D721Med (cell line): Measurements from ENCODE around the gene ARMH2.

Experiments used
- DNase-seq: peaks from one replicate; pipeline ENCODE4 v3.0.0; 2011; ENCODE audit warnings: low spot score; ENCODE audit not compliant: insufficient read length
- FAIRE-seq: peaks from 2 replicates; lab custom pipeline; 2011; peaks lifted over from hg19 to GRCh38; lab: Jason Lieb, UNC
- CTCF ChIP-seq: IDR thresholded peaks from 2 replicates; pipeline ENCODE4 v1.5.1; 2012; ENCODE audit warnings: mild to moderate bottlenecking, control low read depth; ENCODE audit not compliant: insufficient read depth; ENCODE audit errors: missing control alignments

The ARMH2 gene

GRCh38 chr6:24798740-24799540 lies at the start of gene ARMH2:
ARMH2 (minus strand) TSS chr6:24798917; CDS start chr6:24798857, 60 bp downstream.
- FAIRE-seq (no peak), DNase-seq (no peak)
- TF ChIP-seq CTCF = no peak

GRCh38 chr6:24848461-24848860 lies 49.7 kb upstream of the ARMH2 start:
- FAIRE-seq = no peak

GRCh38 chr6:24847402-24847801 lies 48.7 kb upstream of the ARMH2 start:
- DNase-seq (no peak), FAIRE-seq (no peak)
- no peak for TF ChIP-seq CTCF

More at GRCh38 chr6:24848461-24848860, 49.7 kb upstream of the ARMH2 start:
- no peak for DNase-seq
- TF ChIP-seq CTCF = no peak

GRCh38 chr6:24845578-24845977 lies 46.9 kb upstream of the ARMH2 start:
- TF ChIP-seq CTCF = no peak
- FAIRE-seq (no peak), DNase-seq (no peak)

- DNase-seq (no peak), FAIRE-seq (no peak)
- no peak for TF ChIP-seq CTCF
These were observed 46.2 kb upstream of the ARMH2 start for GRCh38 chr6:24844903-24845302.

GRCh38 chr6:24844061-24844460 lies 45.3 kb upstream of the ARMH2 start:
- no peak for TF ChIP-seq CTCF
- FAIRE-seq (no peak), DNase-seq (no peak)

GRCh38 chr6:24840187-24840586 lies 41.5 kb upstream of the ARMH2 start:
- no peak for TF ChIP-seq CTCF
- DNase-seq (no peak), FAIRE-seq (no peak)
